BE2C (cell line): ENCODE measurements around the gene TNNT3.

Experiments used
- DNase-seq: peaks from one replicate; pipeline ENCODE4 v3.0.0-alpha.2; 2020
- H3K27me3 ChIP-seq: fragments of 250-450 bp; sonication (Bioruptor Pico); 2 replicates; pipeline ENCODE4 v1.5.1; 2020; ENCODE audit warnings: mild to moderate bottlenecking
- H3K36me3 ChIP-seq: fragments of 250-450 bp; sonication (Bioruptor Pico); 2 replicates; pipeline ENCODE4 v1.5.1; 2020; ENCODE audit warnings: mild to moderate bottlenecking
- H3K4me1 ChIP-seq: fragments of 250-450 bp; sonication (Bioruptor Pico); 2 replicates; pipeline ENCODE4 v1.5.1; 2020
- H3K4me3 ChIP-seq: 2 replicates; pipeline ENCODE4 v1.5.1; 2011; ENCODE audit warnings: low read depth, low read length
- H3K9me3 ChIP-seq: fragments of 250-450 bp; sonication (Bioruptor Pico); 2 replicates; pipeline ENCODE4 v1.5.1; 2020
- CTCF ChIP-seq: IDR thresholded peaks from 2 replicates; pipeline ENCODE4 v1.5.1; 2012; ENCODE audit warnings: mild to moderate bottlenecking, low read depth, low read length

Gene TNNT3

DNA sequence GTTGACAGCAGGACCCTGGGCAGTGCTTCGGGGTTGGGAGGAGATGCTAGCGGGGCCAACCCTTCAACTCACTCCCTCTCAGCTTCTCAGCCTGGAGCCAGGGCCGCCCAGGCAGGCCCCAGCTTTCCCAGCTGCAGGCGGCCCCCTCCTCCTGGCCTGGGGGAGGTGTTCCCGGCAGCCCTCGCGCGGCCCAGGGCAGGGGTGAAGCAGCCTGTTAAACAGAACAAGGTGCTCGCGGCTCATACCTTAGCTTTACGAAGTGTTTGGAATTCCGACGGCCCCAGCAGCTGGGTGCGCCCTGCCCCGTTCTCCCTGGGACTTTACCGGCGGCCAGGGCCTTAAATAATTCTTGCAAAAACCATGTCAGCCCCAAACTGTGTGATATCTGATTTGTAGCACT lies 44.8 kb downstream of the TNNT3 start:
- TF ChIP-seq CTCF: no peak
- H3K9me3 ChIP-seq: no peaks in the 10 kb centered on the region
- no peaks in the 10 kb centered on the region for H3K36me3 ChIP-seq

DNA sequence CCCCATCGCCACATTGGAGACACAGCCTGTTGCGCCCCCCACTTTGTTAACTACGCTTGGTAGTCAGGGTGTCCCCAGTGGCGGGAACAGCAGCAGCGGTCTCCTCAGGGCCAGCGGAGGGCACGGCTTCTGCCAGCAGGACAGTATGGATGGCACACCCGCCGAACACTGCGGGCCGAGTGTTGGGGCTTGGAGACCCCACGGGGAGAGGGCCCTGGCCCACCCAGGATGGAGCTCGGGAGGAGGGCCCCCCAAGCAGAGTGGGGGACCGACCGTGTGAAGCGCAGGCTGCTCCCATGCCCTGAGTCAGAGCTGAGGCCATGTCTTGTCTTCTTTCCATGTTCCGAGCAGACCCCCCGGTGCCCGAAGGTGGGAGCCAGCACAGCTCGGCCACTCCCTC lies 45.5 kb downstream of the TNNT3 start:
- DNase-seq: no peak
- Histone ChIP-seq H3K9me3 (no peaks in the 10 kb centered on the region), H3K4me3 (no peak overlapping the region), H3K36me3 (no peaks in the 10 kb centered on the region), H3K4me1 (no peaks in the 10 kb centered on the region), H3K27me3 (no peaks in the 10 kb centered on the region)
- no peak for TF ChIP-seq CTCF

More for the DNA sequence above, 44.8 kb downstream of the TNNT3 start:
- no peaks in the 10 kb centered on the region for H3K27me3 ChIP-seq
- no peak overlapping the region for H3K4me3 ChIP-seq
- H3K4me1 ChIP-seq: no peaks in the 10 kb centered on the region
- DNase-seq: no peak

DNA sequence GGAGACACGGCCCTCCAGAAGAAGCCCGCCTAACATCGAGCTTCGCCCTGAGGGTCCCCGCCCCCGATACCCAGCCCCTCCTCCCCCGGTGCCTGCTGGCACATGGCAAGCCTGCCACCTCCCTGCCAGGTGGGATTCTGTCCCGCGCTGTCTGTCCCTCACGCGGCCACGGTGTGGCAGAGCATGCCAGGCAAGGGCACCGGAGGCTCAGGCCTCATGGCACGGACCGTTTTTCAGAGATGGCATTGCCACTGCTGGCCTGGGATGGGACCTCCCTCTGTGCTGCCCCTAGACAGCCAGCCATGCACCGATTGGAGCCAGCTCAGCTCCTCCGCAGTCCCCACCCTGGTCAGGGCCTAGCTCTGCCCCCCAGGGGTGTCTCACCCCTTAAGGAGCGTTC lies 47.0 kb downstream of the TNNT3 start:
- Histone ChIP-seq H3K36me3 (no peaks in the 10 kb centered on the region), H3K9me3 (no peaks in the 10 kb centered on the region), H3K4me3 (no peak overlapping the region), H3K27me3 (no peaks in the 10 kb centered on the region), H3K4me1 (no peaks in the 10 kb centered on the region)
- TF ChIP-seq CTCF: no peak
- DNase-seq: no peak

DNA sequence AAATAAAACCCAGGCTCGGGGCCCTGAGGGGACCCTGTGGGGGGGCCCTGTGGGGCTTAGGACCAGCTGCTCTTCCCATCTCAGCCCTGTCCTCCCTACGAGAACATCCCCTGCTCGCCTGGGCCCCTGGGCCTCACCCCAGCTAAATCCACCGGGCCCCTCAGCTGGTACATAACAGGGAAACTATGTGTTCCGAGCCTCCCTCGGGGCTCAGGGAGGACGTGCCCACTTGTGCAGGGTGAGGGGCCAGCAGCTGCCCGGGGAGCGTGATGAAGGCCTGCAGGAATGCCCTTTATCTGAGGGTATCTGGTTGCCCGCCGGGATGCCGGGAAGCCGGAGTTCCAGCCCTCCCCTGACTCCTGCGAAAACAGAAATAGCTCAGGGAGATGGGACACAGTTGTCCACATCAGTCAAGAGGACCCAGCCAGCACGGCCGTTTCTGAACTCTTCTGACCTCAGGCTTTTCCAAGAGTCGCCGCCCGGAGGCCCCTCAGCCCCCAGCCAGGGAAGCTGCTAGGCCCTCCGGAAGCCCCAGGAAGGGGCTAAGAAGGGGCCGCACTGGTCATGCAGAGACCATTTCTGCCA lies 48.2 kb downstream of the TNNT3 start:
- no peaks in the 10 kb centered on the region for H3K9me3 ChIP-seq

GRCh38 chr11:1968454-1969002 lies 49.0 kb downstream of the TNNT3 start:
- TF ChIP-seq CTCF: no peak
- H3K4me3 ChIP-seq: no peak overlapping the region
- H3K4me1 ChIP-seq: no peaks in the 10 kb centered on the region
- H3K27me3 ChIP-seq: no peaks in the 10 kb centered on the region
- H3K36me3 ChIP-seq: no peaks in the 10 kb centered on the region
- H3K9me3 ChIP-seq: no peaks in the 10 kb centered on the region
- DNase-seq: no peak

More for the DNA sequence above, 48.2 kb downstream of the TNNT3 start:
- no peaks in the 10 kb centered on the region for H3K36me3 ChIP-seq
- DNase-seq: no peak
- no peaks in the 10 kb centered on the region for H3K4me1 ChIP-seq
- no peaks in the 10 kb centered on the region for H3K27me3 ChIP-seq
- H3K4me3 ChIP-seq: no peak overlapping the region
- TF ChIP-seq CTCF: no peak

GRCh38 chr11:1969035-1969434 lies 49.5 kb downstream of the TNNT3 start:
- TF ChIP-seq CTCF: no peak
- no peaks in the 10 kb centered on the region for H3K9me3 ChIP-seq
- no peaks in the 10 kb centered on the region for H3K27me3 ChIP-seq
- H3K4me3 ChIP-seq: no peak overlapping the region
- H3K36me3 ChIP-seq: no peaks in the 10 kb centered on the region
- DNase-seq: no peak
- H3K4me1 ChIP-seq: no peaks in the 10 kb centered on the region
